Measurements from ENCODE around the gene CACNA1C.
A peak's percentile ranks its signal among the peaks of the same experiment; 100 is the strongest.

CACNA1C gene

GRCh38 chr12:2562400-2562799, 509.6 kb downstream of the CACNA1C start:
- DNase-seq (ENCODE audit: low read depth in 3 of 3, low spot score in 1 of 3) = no peak

- DNase-seq (ENCODE audit: low read depth in 3 of 3, low spot score in 1 of 3) = no peak
These were observed 510.9 kb downstream of the CACNA1C start for GRCh38 chr12:2563709-2564108.

DNA sequence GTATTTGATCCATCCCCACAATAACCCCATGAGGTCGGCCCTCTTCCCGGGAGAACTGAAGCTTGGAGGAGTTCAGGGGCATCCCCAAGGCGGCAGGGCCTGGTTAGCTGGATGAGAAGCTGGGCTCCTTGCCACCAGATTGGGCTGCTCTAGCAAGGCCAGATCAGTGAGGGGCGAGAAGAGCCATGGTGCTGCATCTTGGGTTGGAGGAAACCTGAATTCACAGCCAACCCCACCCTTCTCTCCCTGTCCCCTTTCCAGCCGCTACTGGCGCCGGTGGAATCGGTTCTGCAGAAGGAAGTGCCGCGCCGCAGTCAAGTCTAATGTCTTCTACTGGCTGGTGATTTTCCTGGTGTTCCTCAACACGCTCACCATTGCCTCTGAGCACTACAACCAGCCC, 513.4 kb downstream of the CACNA1C start:
- no peak for DNase-seq (ENCODE audit: low read depth in 3 of 3, low spot score in 1 of 3)

DNA sequence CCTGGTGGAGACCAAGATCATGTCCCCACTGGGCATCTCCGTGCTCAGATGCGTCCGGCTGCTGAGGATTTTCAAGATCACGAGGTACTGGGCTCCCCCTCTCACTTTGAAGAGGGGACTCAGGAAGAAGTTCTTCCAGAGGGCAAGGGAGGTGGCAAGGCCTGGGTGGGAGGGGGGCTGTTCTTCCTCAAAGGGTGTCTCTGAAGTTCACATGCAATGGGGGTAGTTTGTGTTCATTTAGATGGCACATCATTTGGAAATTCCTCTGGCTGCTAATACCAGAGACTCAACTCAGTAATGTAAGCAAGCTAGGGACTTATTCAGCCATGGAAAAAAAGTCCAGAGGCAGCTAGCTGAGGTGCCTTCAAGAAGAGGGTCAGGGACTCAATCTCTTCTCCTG, 514.9 kb downstream of the CACNA1C start:
- DNase-seq (ENCODE audit: low read depth in 3 of 3, low spot score in 1 of 3) = no peak

- no peak for DNase-seq (ENCODE audit: low read depth in 3 of 3, low spot score in 1 of 3)
These were observed 517.8 kb downstream of the CACNA1C start for GRCh38 chr12:2570562-2570961.

DNA sequence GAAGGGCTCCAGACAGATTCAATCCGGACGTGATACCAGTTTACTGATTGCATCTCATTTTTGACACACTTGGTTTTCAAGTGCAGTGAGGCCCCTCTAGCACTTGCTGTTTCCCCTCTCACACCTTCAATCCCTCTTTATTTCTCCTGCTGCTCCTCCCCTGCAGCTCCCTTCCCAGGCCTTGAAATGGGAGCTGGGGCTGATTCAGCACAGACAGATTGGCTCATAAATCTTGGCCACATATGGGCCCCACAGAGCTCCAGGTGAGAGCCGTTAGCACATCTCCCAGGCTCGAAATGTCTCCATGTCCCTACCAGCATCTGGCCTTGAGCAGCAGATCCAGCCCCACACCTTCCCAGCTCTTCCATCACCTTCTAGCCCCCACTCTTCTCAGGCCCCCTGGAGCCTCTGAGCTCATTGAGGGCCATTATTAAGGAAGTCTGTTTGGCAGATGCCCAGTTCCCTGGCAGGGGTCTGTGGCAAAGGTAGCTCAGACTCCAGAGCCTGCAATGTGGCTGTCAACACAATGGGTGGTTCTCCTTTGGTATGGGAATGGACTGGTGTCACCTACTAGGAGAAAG, 521.7 kb downstream of the CACNA1C start:
- DNase-seq (ENCODE audit: low read depth in 3 of 3, low spot score in 1 of 3) = no peak

DNA sequence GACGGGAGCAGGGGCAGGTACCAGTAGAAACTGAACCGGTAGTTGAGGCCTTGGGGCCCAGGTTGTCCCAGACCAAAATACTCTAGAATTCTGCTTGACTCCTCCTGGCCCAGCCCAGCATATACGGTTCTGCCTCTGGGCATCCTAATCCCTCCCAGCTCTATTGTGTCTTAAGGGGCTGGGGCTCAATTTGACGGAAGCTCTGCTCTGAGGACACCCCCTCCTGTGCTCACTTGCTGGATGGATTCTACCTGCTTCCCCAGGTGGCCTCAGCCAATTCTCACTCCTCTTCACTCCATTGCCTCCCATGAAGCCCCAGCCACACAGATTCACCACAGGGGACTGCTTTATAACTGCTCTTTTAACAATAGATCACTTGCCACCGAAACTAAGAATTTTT, 522.5 kb downstream of the CACNA1C start:
- no peak for DNase-seq (ENCODE audit: low read depth in 3 of 3, low spot score in 1 of 3)

DNA sequence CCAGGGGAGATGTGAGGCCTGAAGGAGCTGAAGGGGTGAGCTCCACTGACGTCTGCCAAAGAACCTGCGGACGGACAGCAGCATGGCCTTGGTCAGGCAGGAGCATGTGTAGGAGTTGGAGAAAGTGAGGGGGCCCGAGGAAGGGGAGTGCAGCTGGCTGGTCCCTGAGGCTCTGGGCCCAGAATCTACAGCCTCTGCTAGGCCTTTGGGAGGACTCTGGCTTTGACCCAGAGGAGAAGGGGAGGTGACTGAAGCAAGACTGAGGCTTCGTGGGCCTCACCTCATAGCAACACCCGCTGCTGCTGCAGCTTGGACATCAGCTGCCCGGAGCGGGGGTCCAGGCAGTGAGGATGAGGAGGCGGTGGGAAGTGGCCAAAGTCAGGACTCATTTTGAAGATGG, 525.4 kb downstream of the CACNA1C start:
- DNase-seq (ENCODE audit: low read depth in 3 of 3, low spot score in 1 of 3) = no peak

GRCh38 chr12:2578772-2579171, 526.0 kb downstream of the CACNA1C start:
- no peak for DNase-seq (ENCODE audit: low read depth in 3 of 3, low spot score in 1 of 3)

DNA sequence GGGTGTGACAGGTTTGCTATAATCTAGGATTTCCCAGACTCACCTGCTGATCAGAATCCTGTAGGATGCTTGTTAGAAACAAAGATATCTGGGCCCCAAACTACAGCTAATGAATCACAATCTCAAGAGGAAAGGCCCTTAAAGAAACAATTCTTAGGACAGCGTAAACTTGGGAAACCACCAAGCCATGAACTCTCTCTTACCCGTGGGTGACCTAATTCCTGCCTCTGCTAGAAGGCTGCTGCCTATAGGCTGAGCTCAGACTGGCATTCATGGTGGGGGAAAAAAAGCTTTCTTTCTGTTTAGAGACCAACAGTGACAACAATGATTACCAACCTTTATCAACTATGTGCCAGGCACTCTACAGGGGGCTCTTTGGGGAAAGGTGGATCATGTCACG, 528.0 kb downstream of the CACNA1C start:
- no peak for DNase-seq (ENCODE audit: low read depth in 3 of 3, low spot score in 1 of 3)

GRCh38 chr12:2581293-2582045, 528.7 kb downstream of the CACNA1C start:
- no peak for DNase-seq (ENCODE audit: low read depth in 3 of 3, low spot score in 1 of 3)

- DNase-seq (ENCODE audit: low read depth in 3 of 3, low spot score in 1 of 3) = no peak
These were observed 529.8 kb downstream of the CACNA1C start for GRCh38 chr12:2582631-2583030.

DNA sequence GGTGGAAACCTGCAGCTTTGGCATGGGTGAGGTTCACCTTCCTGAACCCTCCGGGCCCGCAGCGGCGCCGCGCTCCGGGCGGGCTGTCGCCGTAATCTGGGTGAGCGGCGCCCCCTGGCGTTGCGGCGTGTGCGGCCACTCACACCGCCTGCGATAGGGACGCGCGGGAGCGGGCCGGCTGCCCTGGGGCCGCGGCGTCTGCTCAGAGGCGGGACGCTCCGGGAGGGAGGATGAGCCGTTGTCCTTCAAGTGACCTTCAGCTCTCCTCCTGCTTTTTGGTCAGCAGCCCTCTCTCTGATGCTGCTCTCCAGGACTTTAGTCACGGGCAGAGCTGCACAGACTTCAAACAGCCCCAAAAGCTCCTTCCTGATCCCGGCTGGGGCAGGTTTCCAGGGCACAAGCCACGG, 530.3 kb downstream of the CACNA1C start:
- DNase-seq (ENCODE audit: low read depth in 3 of 3, low spot score in 1 of 3) = peak in 1 of 3 donors; percentile 26

DNA sequence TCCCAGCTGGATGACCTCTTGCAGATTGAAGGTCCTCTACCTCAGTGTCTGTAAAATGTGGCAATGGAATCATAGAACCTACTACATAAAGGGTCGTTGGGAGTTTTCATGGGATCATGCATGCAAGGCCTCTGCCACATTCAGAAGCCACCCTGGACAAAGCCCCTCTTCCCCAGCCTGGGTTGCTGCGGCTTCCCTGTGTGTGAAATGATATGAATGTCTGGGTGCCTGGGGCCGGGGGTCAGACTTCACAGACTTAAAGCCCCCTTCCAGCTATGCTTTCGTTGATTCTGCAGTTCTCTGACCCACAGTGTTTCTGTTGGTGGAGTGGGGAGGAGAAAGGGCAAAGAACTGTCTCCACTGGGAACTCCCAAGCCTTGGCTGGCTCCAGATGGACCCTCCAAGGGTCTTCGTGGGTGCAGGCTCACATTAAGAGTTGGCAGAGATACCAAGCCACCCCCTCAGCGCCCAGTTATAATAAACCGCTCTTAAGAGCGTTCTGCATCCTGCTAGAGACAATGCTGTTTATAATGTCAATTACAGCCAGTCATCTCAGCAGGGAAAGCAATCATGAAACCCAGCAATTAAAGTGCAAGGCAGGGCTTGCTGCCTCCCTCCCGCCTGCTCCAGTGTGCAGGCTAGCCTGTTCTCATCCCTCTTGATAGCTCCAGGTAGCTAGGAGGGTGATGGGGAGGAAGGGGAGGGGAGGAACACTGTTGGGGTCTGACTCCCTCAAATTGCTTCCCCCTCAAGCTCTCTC, 531.0 kb downstream of the CACNA1C start:
- DNase-seq (ENCODE audit: low read depth in 3 of 3, low spot score in 1 of 3) = no peak

- no peak for DNase-seq (ENCODE audit: low read depth in 3 of 3, low spot score in 1 of 3)
These were observed 533.6 kb downstream of the CACNA1C start for GRCh38 chr12:2586156-2587038.

DNA sequence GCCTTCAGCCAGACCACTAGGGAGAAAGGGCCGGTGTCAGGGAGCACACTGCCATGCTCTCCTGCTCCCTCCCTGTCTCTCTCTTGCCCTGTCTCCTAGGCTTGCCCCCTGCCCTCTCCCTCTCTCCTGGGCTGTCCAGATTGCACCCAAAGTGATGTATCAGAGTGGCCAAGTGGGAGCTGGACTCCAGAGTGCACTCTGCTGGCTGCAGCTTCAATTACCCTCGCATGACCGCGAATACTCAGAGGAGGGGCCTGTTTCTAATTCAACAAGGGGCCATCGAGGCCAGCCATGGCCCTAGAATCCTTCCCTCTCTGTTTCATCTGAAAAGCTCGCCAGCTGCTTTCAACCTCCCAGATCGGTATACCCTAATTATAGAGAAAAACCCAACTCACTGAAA, 535.6 kb downstream of the CACNA1C start:
- DNase-seq (ENCODE audit: low read depth in 3 of 3, low spot score in 1 of 3) = no peak

DNA sequence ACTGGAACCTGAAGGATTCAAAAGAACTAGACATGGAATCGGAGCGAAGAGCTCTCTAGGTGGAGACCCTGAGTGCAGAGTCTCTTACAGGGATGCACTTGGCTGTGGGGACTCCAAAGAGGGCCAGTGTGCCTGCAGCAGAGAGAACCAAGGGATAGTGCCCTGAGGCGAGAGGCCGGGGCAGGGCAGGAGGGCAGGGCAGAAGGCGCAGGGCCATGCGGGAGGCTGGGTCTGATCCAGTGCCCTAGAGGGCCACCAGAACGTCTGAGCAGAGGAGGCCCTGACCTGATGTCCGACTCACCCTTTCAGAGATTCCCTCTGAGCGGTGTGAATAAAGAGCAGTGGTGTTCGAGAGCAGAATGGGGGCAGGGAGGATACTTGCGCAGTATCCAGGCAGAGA, 536.6 kb downstream of the CACNA1C start:
- no peak for DNase-seq (ENCODE audit: low read depth in 3 of 3, low spot score in 1 of 3)

DNA sequence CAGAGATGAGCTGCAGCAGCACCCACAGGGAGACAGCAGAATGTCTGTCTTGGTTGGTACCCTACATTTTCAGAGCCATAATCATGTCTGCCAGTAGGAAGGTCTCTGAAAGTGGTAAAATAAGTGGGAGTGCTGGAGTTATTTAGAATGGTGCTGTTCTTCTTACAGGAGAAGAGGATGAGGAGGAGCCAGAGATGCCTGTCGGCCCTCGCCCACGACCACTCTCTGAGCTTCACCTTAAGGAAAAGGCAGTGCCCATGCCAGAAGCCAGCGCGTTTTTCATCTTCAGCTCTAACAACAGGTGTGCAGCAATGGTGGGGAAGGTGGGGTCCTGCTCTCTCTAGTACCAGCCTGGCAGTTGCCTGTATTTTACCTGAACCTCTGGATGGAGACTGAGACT, 540.3 kb downstream of the CACNA1C start:
- no peak for DNase-seq (ENCODE audit: low read depth in 3 of 3, low spot score in 1 of 3)

DNA sequence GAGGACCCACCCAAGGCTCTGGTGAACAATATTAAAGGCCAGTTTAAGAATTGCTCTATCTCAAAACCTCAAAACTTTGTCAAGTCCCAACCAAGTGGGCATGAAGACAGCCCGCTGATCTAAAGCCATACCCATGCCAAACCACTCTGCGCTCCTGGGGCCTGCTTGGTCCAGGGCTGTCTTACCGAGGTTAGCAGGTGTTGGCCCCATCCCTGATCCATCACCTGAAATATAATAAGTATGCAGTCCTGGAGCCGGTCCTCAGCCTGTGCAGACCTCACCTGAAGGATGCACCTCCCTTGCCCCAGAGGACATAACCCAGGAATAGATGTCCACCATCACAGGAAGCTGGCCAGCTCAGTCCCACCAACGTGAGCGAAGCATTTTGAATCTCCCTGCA, 543.7 kb downstream of the CACNA1C start:
- no peak for DNase-seq (ENCODE audit: low read depth in 3 of 3, low spot score in 1 of 3)

DNA sequence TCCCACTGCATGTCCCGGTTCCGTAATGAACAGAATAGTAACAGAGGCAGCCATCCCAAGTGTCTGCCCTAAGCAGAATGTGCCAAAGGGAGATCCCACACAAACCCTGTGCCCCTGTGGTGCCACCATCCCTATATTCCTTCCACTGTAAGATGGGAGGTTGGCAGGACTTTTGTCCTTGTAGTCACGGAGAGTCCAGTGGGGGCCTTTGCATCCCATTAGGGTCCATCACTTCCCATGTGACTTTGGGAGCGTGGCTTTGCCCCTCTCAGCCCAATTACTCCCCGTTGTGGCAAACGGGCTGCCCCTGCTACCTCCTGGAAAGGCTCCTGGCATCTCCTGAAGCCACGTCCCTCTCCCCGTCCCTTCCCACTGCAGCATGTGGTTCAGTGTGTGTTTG, 552.5 kb downstream of the CACNA1C start:
- no peak for DNase-seq (ENCODE audit: low read depth in 3 of 3, low spot score in 1 of 3)

GRCh38 chr12:2606186-2606910, 553.6 kb downstream of the CACNA1C start:
- DNase-seq (ENCODE audit: low read depth in 3 of 3, low spot score in 1 of 3) = no peak
